NCI-H1092 (cell line): ENCODE data around the gene EVX2.

Experiments
- DNase-seq: peaks from one replicate; lab custom pipeline; 2025; lab: John Stamatoyannopoulos, UW

Gene EVX2

GRCh38 chr2:176066645-176067588, 16.8 kb downstream of the EVX2 start:
- DNase-seq = no peak

GRCh38 chr2:176063958-176064357, 19.8 kb downstream of the EVX2 start:
- peak; percentile 36 for DNase-seq

GRCh38 chr2:176056406-176056805, 27.4 kb downstream of the EVX2 start:
- peak; percentile 88 for DNase-seq

DNA sequence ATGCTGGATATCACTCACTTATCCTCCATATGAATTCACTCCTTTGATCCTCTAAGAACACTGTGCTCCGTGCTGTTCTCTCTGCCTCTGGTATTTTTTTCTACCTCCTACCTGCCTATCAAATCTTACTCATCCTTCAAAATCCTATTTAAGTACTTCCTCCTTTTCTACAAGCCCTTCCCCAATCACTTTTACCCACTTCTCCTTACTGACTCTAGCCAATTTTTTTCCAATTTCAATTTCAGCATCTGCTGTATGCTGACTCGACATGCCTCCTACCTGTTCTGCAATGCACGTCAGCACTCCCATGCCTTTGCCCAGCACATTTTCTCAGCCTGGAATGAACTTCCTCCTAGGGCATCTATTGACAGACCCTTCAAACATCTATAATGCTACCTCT, 44.4 kb downstream of the EVX2 start:
- DNase-seq = no peak

DNA sequence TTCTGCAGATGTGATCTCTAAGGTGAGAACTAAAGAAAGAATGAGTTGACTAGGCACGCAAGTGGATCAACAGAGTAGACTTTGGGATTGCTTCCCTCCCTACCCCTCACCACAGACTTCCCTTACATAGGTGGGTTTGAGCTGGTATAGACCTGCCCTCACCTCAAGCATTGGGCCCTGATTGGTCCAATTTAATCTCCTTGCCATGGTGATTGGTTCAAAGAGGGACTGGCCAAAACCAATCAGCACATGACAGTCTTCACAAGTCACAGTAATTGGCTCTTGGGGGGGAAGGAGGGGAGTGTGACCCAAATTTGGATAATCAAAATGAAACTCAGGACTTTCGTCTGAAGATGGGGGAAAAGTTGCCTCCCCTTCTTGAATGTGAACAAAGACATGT, 45.1 kb downstream of the EVX2 start:
- DNase-seq = no peak

DNA sequence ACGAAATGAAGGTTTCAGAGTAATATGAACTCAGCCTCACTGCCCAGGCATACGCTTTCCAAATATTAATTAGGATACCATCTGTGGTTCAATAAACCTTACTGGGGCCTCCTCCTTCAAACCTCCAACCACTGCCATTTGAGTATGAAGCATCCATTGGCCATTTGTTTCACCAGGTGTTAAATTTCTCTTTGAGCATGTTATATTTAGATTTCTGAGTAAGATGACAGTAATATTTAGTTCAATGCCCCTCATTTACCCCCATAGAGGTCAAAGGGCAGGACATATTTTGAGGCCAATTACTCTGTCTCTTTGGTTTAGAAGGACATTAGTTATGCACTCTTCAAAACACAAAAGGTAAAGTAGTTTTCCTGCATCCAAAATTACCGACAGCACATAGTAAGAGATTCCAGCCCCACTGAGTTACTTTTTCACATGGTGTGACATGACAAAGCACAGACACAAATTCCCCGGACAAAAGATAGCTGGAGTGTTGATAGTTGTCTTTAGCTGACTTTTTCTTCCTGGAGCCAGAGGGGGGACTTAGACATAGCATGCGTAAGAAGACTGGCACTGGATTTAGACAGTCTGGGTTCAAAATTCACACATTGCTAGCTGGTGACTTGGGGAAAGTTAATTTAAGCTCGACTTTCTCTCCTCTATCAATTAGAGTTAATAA, 48.6 kb downstream of the EVX2 start:
- DNase-seq = no peak

DNA sequence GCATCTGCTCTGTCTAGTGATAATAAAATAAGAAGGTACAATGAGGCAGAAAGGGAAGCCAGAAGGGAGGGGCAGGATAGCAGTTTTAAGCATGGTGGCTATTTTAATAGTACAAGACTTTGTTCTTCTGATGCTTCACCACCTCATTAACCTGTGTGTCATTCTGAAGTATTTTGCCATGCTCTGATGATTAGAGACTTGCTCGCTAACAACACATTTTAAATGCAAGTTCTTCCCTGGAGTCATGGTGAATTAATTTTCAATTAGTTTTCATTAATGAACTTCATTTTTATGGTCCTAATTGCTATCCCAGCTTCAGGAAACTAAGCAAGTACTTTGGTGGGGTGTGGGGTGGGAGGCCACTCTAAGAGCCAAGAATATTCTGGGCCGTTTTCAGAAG, 56.0 kb downstream of the EVX2 start:
- DNase-seq = no peak
